Osteoblast (primary cell): ENCODE data around the gene CDKAL1. TPM values are rescaled to one million over a fixed set of nuclear protein-coding genes. Genes with fewer than 3 reads are reported as not detected.

ENCODE experiments used
- DNase-seq: peaks from one replicate; pipeline ENCODE4 v3.0.0; 2011; ENCODE audit warnings: low spot score, mixed read lengths; ENCODE audit not compliant: insufficient read length; ENCODE audit errors: missing footprints
- H2AFZ ChIP-seq: 2 replicates; pipeline ENCODE4 v1.6.0; 2011; ENCODE audit warnings: mild to moderate bottlenecking, low read length
- H3K27ac ChIP-seq: 2 replicates; pipeline ENCODE4 v1.5.1; 2011; ENCODE audit warnings: mild to moderate bottlenecking, low read depth, low read length, moderate library complexity
- H3K27me3 ChIP-seq: 2 replicates; pipeline ENCODE4 v1.6.0; 2012; ENCODE audit warnings: mild to moderate bottlenecking, control low read depth, inconsistent platforms, low read length, moderate library complexity; ENCODE audit not compliant: insufficient read depth
- H3K36me3 ChIP-seq: 2 replicates; pipeline ENCODE4 v1.5.1; 2011; ENCODE audit warnings: mild to moderate bottlenecking, low read length, control low read depth, moderate library complexity; ENCODE audit not compliant: insufficient read depth
- H3K4me1 ChIP-seq: 2 replicates; pipeline ENCODE4 v1.5.1; 2011; ENCODE audit warnings: mild to moderate bottlenecking, low read length, control low read depth, moderate library complexity; ENCODE audit not compliant: insufficient read depth
- H3K4me2 ChIP-seq: 2 replicates; pipeline ENCODE4 v1.6.0; 2011; ENCODE audit warnings: mild to moderate bottlenecking, low read length; ENCODE audit not compliant: insufficient read depth
- H3K4me3 ChIP-seq: fragments of 200-600 bp; sonication (generic); 3 replicates; pipeline ENCODE4 v1.5.1; 2012; ENCODE audit warnings: mild to moderate bottlenecking, low read length, inconsistent platforms; ENCODE audit not compliant: insufficient read depth
- H3K79me2 ChIP-seq: 2 replicates; pipeline ENCODE4 v1.6.0; 2012; ENCODE audit warnings: mild to moderate bottlenecking, low read length, control low read depth, inconsistent platforms; ENCODE audit not compliant: insufficient read depth
- H3K9me3 ChIP-seq: 2 replicates; pipeline ENCODE4 v1.5.1; 2011; ENCODE audit warnings: low read depth, low read length, control low read depth
- H4K20me1 ChIP-seq: 2 replicates; pipeline ENCODE4 v1.6.0; 2012; ENCODE audit warnings: mild to moderate bottlenecking, low read length, control low read depth; ENCODE audit not compliant: insufficient read depth
- small RNA-seq: library from RNA; depleted of rRNA; stranded (forward); fragments of <200 nt; gene quantifications from one replicate; pipeline ENCODE3, GENCODE V24; 2012
- total RNA-seq: library from RNA; depleted of rRNA; stranded (reverse); fragments of >200 nt; gene quantifications from 2 replicates; pipeline ENCODE4 v1.2.3, GENCODE V29; 2012
- TF ChIP-seq, protein P1 (sequence below): IDR thresholded peaks from 2 replicates; pipeline ENCODE4 v1.5.1; 2011; ENCODE audit warnings: mild to moderate bottlenecking, low read depth, low read length, moderate library complexity; ENCODE audit errors: extremely low read depth

The CDKAL1 gene
- total RNA-seq, 1 donor, result 18.5 TPM

- Histone ChIP-seq H3K4me2 (no peak overlapping the region), H2AFZ (no peak overlapping the region), H3K9me3 (no peaks in the 10 kb centered on the region), H4K20me1 (no peaks in the 10 kb centered on the region), H3K27ac (no peak overlapping the region), H3K27me3 (no peaks in the 10 kb centered on the region), H3K4me3 (no peak overlapping the region), H3K4me1 (no peaks in the 10 kb centered on the region), H3K79me2 (no peaks in the 10 kb centered on the region), H3K36me3 (no peaks in the 10 kb centered on the region)
- no peak for DNase-seq
- TF ChIP-seq, protein P1, sequence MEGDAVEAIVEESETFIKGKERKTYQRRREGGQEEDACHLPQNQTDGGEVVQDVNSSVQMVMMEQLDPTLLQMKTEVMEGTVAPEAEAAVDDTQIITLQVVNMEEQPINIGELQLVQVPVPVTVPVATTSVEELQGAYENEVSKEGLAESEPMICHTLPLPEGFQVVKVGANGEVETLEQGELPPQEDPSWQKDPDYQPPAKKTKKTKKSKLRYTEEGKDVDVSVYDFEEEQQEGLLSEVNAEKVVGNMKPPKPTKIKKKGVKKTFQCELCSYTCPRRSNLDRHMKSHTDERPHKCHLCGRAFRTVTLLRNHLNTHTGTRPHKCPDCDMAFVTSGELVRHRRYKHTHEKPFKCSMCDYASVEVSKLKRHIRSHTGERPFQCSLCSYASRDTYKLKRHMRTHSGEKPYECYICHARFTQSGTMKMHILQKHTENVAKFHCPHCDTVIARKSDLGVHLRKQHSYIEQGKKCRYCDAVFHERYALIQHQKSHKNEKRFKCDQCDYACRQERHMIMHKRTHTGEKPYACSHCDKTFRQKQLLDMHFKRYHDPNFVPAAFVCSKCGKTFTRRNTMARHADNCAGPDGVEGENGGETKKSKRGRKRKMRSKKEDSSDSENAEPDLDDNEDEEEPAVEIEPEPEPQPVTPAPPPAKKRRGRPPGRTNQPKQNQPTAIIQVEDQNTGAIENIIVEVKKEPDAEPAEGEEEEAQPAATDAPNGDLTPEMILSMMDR, result no peak
Observed at GRCh38 chr6:21279619-21280018, 745.4 kb downstream of the CDKAL1 start.

DNA sequence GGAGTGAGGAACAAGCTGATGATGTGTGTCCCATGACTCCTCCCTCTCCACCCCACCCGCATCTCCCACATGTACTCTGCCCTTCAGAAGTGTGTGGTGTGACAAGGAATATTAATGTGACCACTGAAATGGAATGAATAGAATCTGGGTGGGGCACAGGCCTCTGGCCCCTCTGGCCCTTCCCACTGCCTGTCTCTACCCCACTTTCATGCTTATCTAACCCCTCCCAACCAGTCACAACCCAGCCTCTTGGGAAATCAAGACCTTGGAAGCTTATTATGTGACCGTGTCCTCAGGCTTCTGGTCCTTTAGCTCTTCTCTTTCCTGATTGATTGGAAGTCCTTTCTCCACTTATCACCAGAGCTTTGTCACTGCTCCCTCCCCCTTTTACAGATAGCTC, 747.1 kb downstream of the CDKAL1 start:
- no peak overlapping the region for H2AFZ ChIP-seq
- no peaks in the 10 kb centered on the region for H3K36me3 ChIP-seq
- no peak for DNase-seq
- H3K79me2 ChIP-seq, result no peaks in the 10 kb centered on the region
- no peak overlapping the region for H3K4me3 ChIP-seq
- H3K27ac ChIP-seq, result no peak overlapping the region
- H3K4me2 ChIP-seq, result no peak overlapping the region
- H4K20me1 ChIP-seq, result no peaks in the 10 kb centered on the region
- H3K27me3 ChIP-seq, result no peaks in the 10 kb centered on the region
- TF ChIP-seq, protein P1, result no peak
- no peaks in the 10 kb centered on the region for H3K4me1 ChIP-seq
- H3K9me3 ChIP-seq, result no peaks in the 10 kb centered on the region

Small RNA genes within 50 kb of the gene (small RNA-seq; reads per million reads assigned to genes)
- gene RF00019, result not detected
- not detected for gene RNU6-150P

Other genes starting within 250 kb of the CDKAL1 start
- gene E2F3, start 132.6 kb upstream of the CDKAL1 start, total RNA-seq, result 6.2 and 7.4 TPM in 2 replicates